MM.1S (cell line): ENCODE results near the gene RNF220.
"Not testable (repeated sequence)": the region's sequence is repeated elsewhere in the genome, so short reads cannot be mapped to it uniquely, and the experiment has no call there.

Experiments used
- DNase-seq: peaks from one replicate; pipeline ENCODE4 v3.0.0-alpha.2; 2015
- H2AFZ ChIP-seq: fragments of 300-600 bp; sonication (generic); 2 replicates; pipeline ENCODE4 v1.6.0; 2016; ENCODE audit warnings: antibody characterized with exemption, low read length
- H3F3A ChIP-seq: fragments of 300-600 bp; sonication (generic); 2 replicates; pipeline ENCODE4 v1.6.1; 2016; ENCODE audit warnings: mild to moderate bottlenecking, antibody characterized with exemption, low read length, moderate library complexity, mixed read lengths; ENCODE audit not compliant: insufficient read depth
- H3K27ac ChIP-seq: fragments of 300-600 bp; sonication (generic); 2 replicates; pipeline ENCODE4 v1.5.1; 2016; ENCODE audit warnings: mild to moderate bottlenecking, low read length
- H3K27me3 ChIP-seq: fragments of 300-600 bp; sonication (generic); replicated peaks from 2 replicates; pipeline ENCODE4 v1.6.0; 2016; ENCODE audit warnings: low read length; ENCODE audit not compliant: insufficient read depth
- H3K36me3 ChIP-seq: fragments of 300-600 bp; sonication (generic); replicated peaks from 2 replicates; pipeline ENCODE4 v1.6.1; 2016; ENCODE audit warnings: mild to moderate bottlenecking, low read length, mixed read lengths; ENCODE audit not compliant: insufficient read depth
- H3K4me1 ChIP-seq: fragments of 300-600 bp; sonication (generic); 2 replicates; pipeline ENCODE4 v1.6.1; 2016; ENCODE audit warnings: low read length, mixed read lengths
- H3K4me2 ChIP-seq: fragments of 300-600 bp; sonication (generic); 2 replicates; pipeline ENCODE4 v1.6.0; 2016; ENCODE audit warnings: low read depth, low read length
- H3K4me3 ChIP-seq: fragments of 300-600 bp; sonication (generic); 2 replicates; pipeline ENCODE4 v1.5.1; 2016; ENCODE audit warnings: low read length, mixed read lengths
- H3K79me2 ChIP-seq: fragments of 300-600 bp; sonication (generic); 2 replicates; pipeline ENCODE4 v1.6.1; 2016; ENCODE audit warnings: mixed run types, low read length, mixed read lengths
- H3K9ac ChIP-seq: fragments of 300-600 bp; sonication (generic); 2 replicates; pipeline ENCODE4 v1.6.1; 2016; ENCODE audit warnings: low read length, mixed read lengths
- H3K9me2 ChIP-seq: fragments of 300-600 bp; sonication (generic); replicated peaks from 2 replicates; pipeline ENCODE4 v1.6.1; 2016; ENCODE audit warnings: mild to moderate bottlenecking, low read length, mixed read lengths; ENCODE audit not compliant: insufficient read depth
- H3K9me3 ChIP-seq: fragments of 300-600 bp; sonication (generic); replicated peaks from 2 replicates; pipeline ENCODE4 v1.6.1; 2016; ENCODE audit warnings: mild to moderate bottlenecking, low read length, mixed read lengths; ENCODE audit not compliant: insufficient read depth
- H4K20me1 ChIP-seq: fragments of 300-600 bp; sonication (generic); 2 replicates; pipeline ENCODE4 v1.6.1; 2016; ENCODE audit warnings: mild to moderate bottlenecking, low read length, moderate library complexity, mixed read lengths; ENCODE audit not compliant: insufficient read depth
- CTCF ChIP-seq: fragments of 300-600 bp; sonication (generic); IDR thresholded peaks from 2 replicates; pipeline ENCODE4 v1.5.1; 2016; ENCODE audit warnings: antibody characterized with exemption, low read length, mixed read lengths
- EZH2 ChIP-seq: fragments of 300-600 bp; sonication (generic); optimal IDR thresholded peaks from 2 replicates; pipeline ENCODE3; 2017; ENCODE audit warnings: low read depth, mild to moderate bottlenecking, antibody characterized with exemption, low read length, mixed read lengths
- EZH2phosphoT487 ChIP-seq: fragments of 300-600 bp; sonication (generic); IDR thresholded peaks from 2 replicates; pipeline ENCODE4 v1.6.1; 2018; ENCODE audit warnings: antibody characterized with exemption, low read length

The RNF220 gene

GRCh38 chr1:44662683-44663030 is 257.6 kb downstream of the RNF220 start:
- DNase-seq: no peak
- H3K36me3 ChIP-seq: no peaks in the 10 kb centered on the region
- no peaks in the 10 kb centered on the region for H3K27me3 ChIP-seq
- no peaks in the 10 kb centered on the region for H3F3A ChIP-seq
- H3K4me3 ChIP-seq: no peak overlapping the region
- no peak overlapping the region for H2AFZ ChIP-seq
- no peak overlapping the region for H3K9ac ChIP-seq
- no peaks in the 10 kb centered on the region for H3K79me2 ChIP-seq
- H3K9me3 ChIP-seq: no peaks in the 10 kb centered on the region
- no peak overlapping the region for H3K27ac ChIP-seq
- H4K20me1 ChIP-seq: no peaks in the 10 kb centered on the region
- no peaks in the 10 kb centered on the region for H3K9me2 ChIP-seq
- H3K4me2 ChIP-seq: no peak overlapping the region
- TF ChIP-seq EZH2phosphoT487 (no peak), CTCF (no peak), EZH2 (no peak)
- H3K4me1 ChIP-seq: no peaks in the 10 kb centered on the region

GRCh38 chr1:44663417-44663816 is 258.4 kb downstream of the RNF220 start:
- H3K27ac ChIP-seq: no peak overlapping the region
- H3F3A ChIP-seq: no peaks in the 10 kb centered on the region
- no peaks in the 10 kb centered on the region for H3K9me3 ChIP-seq
- no peak for DNase-seq
- no peak overlapping the region for H2AFZ ChIP-seq
- H4K20me1 ChIP-seq: no peaks in the 10 kb centered on the region
- no peak for TF ChIP-seq EZH2
- TF ChIP-seq EZH2phosphoT487: no peak
- TF ChIP-seq CTCF: no peak
- H3K9me2 ChIP-seq: no peaks in the 10 kb centered on the region
- H3K27me3 ChIP-seq: no peaks in the 10 kb centered on the region
- H3K4me1 ChIP-seq: no peaks in the 10 kb centered on the region
- no peak overlapping the region for H3K9ac ChIP-seq
- no peak overlapping the region for H3K4me2 ChIP-seq
- H3K4me3 ChIP-seq: no peak overlapping the region
- no peaks in the 10 kb centered on the region for H3K79me2 ChIP-seq
- no peaks in the 10 kb centered on the region for H3K36me3 ChIP-seq

- no peak for DNase-seq
- H3K36me3 ChIP-seq: no peaks in the 10 kb centered on the region
- H3K27ac ChIP-seq: no peak overlapping the region
- H3K4me2 ChIP-seq: no peak overlapping the region
- no peak overlapping the region for H3K9ac ChIP-seq
- no peaks in the 10 kb centered on the region for H4K20me1 ChIP-seq
- no peak overlapping the region for H2AFZ ChIP-seq
- H3F3A ChIP-seq: no peaks in the 10 kb centered on the region
- TF ChIP-seq CTCF: no peak
- TF ChIP-seq EZH2: no peak
- TF ChIP-seq EZH2phosphoT487: no peak
- H3K79me2 ChIP-seq: no peaks in the 10 kb centered on the region
- H3K4me3 ChIP-seq: no peak overlapping the region
- H3K9me2 ChIP-seq: no peaks in the 10 kb centered on the region
- H3K27me3 ChIP-seq: no peaks in the 10 kb centered on the region
- no peaks in the 10 kb centered on the region for H3K9me3 ChIP-seq
- no peaks in the 10 kb centered on the region for H3K4me1 ChIP-seq
Observed at GRCh38 chr1:44664730-44665370, 259.8 kb downstream of the RNF220 start.

GRCh38 chr1:44666719-44667118 is 261.7 kb downstream of the RNF220 start:
- H3K9me3 ChIP-seq, H3K9ac ChIP-seq, H3K27ac ChIP-seq, H3K4me2 ChIP-seq, H3K79me2 ChIP-seq, H2AFZ ChIP-seq, H4K20me1 ChIP-seq, H3K4me1 ChIP-seq, H3K4me3 ChIP-seq, DNase-seq, H3K27me3 ChIP-seq, H3K9me2 ChIP-seq, H3K36me3 ChIP-seq, H3F3A ChIP-seq: not testable (repeated sequence)
